GM20000 (cell line): ENCODE measurements around the gene LRP5.
A peak's percentile ranks its signal among the peaks of the same experiment; 100 is the strongest.

ENCODE experiments used
- DNase-seq: peaks from one replicate; pipeline ENCODE4 v3.0.0; 2012; ENCODE audit warnings: low spot score
- CTCF ChIP-seq: IDR thresholded peaks from 2 replicates; pipeline ENCODE4 v1.5.1; 2012; ENCODE audit warnings: mild to moderate bottlenecking, control low read depth; ENCODE audit errors: extremely low read depth, missing control alignments

LRP5 gene

GRCh38 chr11:68467201-68467834 lies 154.9 kb downstream of the LRP5 start:
- no peak for DNase-seq

DNA sequence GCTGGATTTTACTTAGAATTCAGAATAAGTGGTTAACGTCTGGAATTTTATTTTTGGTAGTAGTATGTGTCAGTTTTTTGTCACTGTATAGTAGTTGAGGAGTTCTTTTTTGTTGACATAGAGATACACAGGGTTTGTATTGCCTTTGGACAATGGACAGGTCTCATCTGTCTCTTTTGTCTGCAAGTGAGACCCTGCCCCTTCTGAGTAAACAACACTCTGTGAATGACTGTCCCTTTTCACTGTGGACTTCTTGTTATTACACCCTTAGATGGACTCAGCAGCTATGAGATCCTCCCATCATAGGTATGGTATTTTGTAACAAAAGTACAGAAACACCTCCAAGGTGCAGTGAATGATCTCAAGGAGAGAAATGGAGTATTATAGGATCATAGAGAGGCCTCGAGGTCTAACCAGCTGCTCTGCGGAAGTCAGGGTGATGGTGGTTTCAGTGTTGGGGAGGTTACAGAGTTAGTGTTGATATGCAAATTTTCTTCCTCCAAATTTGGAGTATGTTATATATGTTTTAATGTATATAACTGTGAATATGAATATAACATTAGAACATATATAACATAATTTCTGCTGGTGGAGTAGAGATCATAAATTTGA lies 155.9 kb downstream of the LRP5 start:
- no peak for TF ChIP-seq CTCF

More at GRCh38 chr11:68467201-68467834, 154.9 kb downstream of the LRP5 start:
- no peak for TF ChIP-seq CTCF

GRCh38 chr11:68469122-68469521 lies 156.7 kb downstream of the LRP5 start:
- TF ChIP-seq CTCF = no peak
- no peak for DNase-seq

More for the DNA sequence above, 155.9 kb downstream of the LRP5 start:
- peak; percentile 61 for DNase-seq

DNA sequence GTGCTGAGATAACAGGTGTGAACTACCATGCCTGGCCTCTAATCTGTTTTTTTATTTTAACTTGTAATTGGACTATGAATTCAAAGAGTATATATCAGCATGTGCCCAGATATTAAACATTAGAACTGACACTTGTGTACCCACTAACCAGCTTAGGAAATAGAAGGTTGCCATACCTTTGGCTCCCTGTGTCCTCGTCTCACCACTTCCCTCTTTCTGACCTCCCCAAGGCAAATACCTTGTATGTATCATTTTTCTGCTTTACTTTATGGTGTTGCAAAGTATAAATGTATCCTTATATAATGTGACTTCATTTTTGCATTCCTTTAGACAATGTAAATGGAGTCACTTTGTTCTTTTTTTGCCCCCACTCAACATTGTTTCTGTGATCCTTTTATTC lies 157.3 kb downstream of the LRP5 start:
- DNase-seq = no peak
- no peak for TF ChIP-seq CTCF

DNA sequence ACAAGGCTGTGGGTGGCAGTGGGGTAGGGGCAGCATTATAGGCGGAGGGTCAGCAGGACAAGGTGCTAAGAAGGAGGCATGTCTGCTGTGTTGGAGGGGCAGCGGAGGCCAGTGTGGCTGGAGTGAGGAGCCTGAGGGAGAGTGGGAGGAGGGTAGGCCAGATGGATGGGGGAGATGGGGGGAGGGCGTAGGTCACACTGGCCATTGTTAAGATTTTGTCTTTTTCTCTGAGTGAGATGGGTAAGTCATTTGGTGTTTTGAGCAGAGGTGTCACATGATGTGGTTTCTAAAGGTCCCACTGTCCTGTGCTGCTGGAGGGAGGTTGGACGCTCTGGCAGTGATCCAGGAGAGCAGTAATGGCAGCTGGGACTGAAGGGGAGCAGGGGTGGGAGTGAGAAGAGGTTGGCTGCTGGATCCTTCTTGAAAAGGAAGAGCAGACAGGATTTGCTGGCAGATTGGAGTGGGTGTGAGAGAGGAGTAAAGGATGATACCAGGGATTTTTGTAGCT lies 158.0 kb downstream of the LRP5 start:
- DNase-seq = no peak
- no peak for TF ChIP-seq CTCF

- no peak for TF ChIP-seq CTCF
- peak; percentile 62 for DNase-seq
Observed at GRCh38 chr11:68471360-68472340, 159.3 kb downstream of the LRP5 start.

DNA sequence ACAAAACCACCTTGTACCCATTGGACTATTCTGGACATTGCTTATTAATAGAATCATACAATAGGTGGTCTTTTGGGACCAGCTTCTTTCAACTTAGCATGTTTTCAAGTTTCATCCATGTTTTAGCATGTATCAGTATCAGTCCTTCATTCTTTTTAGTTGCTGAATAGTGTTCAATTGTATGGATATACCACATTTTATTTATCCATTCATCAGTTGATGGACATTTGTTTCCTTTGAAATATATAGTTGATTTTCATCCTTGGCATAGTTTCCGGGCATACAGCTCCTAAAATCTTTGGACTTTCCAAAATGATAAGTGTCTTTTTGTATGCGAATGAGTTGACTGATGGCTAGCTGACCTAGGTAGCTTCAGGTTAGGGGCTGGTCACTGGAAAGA lies 160.4 kb downstream of the LRP5 start:
- TF ChIP-seq CTCF = no peak
- no peak for DNase-seq
